Measurements from ENCODE around the gene ANO2. TPM values are rescaled to one million over a fixed set of nuclear protein-coding genes. Genes with fewer than 3 reads are reported as not detected.

The ANO2 gene
- total and polyA plus RNA-seq, 2 experiments from 2014 or later = 2.3 to 4.6 TPM

DNA sequence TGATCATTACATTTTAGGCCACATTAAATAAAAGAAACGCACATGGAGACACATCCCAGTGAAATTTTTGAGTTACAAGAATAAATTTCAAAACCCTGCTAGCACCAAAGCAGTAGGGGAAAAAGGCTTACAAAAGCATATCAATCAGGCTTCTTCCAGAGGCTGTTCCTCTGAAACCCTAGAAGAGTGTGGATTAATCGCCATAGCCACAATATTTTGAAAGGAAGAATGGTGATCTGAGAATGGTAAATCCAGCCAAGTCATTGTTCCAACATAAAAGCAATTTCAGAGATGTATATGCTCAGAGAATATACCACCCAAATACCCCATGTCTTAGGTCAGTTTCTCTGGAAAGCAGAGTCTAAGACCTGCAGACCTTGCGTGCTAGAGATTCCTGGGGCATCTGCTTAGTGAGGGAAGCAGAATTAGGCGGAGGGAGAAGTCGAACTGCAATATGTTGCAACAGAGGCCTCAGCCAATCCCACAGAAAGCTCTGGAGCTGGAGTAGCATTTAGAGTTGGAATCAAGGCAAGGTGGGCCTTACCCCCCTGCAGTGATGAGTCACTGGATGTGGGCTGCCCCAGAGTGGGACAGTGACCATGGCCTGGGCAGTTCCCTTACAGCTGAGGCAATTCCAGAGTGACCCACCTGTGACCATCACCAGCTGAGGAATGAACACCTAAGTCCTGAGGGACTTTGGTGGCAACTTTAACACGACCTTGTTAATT lies 387.9 kb downstream of the ANO2 start:
- Mint-ChIP-seq H3K9me3 (peaks cover 2% of the 10 kb centered on the region; the same call in 1 of the 3 replicates), H3K4me3 (no peak overlapping the region), H3K27me3 (ENCODE audit: insufficient read depth, low read depth, poor library complexity) (peaks cover 2% of the 10 kb centered on the region), H3K36me3 (ENCODE audit: low read depth) (peaks cover 2% of the 10 kb centered on the region; the same call in 1 of the 3 replicates), H3K27ac (no peak overlapping the region), H3K4me1 (peaks cover 17% of the 10 kb centered on the region)
- Histone ChIP-seq H3K4me1 (ENCODE audit: insufficient read depth) (peaks cover 9% of the 10 kb centered on the region), H3K27ac (ENCODE audit: low read depth) (no peak overlapping the region), H3K4me3 (no peak overlapping the region), H4K20me1 (replicated peaks; ENCODE audit: insufficient read depth) (no peaks in the 10 kb centered on the region), H2AFZ (no peak overlapping the region), H3K79me2 (replicated peaks; ENCODE audit: insufficient read depth) (no peaks in the 10 kb centered on the region), H3K27me3 (ENCODE audit: insufficient read depth) (no peaks in the 10 kb centered on the region), H3F3A (replicated peaks; ENCODE audit: low read depth) (no peaks in the 10 kb centered on the region), H3K36me3 (ENCODE audit: insufficient read depth) (no peaks in the 10 kb centered on the region), H3K9me2 (ENCODE audit: insufficient read depth) (no peaks in the 10 kb centered on the region; the same call in 1 of the 2 replicates), H3K4me2 (no peak overlapping the region)
- TF ChIP-seq ZNF114 (CRISPR knock-in tag; IDR thresholded peaks at IDR 0.05) (no peak), ZNF331 (CRISPR knock-in tag; IDR thresholded peaks at IDR 0.05; ENCODE audit: low read depth) (no peak), CREB1 (CRISPR knock-in tag; IDR thresholded peaks at IDR 0.05; ENCODE audit: low read depth) (no peak), NANOG (IDR thresholded peaks at IDR 0.05; ENCODE audit: borderline replicate concordance) (no peak), POLR2AphosphoS5 (IDR thresholded peaks at IDR 0.05; ENCODE audit: low read depth) (no peak), JUNB (IDR thresholded peaks at IDR 0.05; ENCODE audit: unreplicated experiment) (no peak), EZH2 (IDR thresholded peaks at IDR 0.05; ENCODE audit: low read depth, unreplicated experiment) (no peak), STAT1 (IDR thresholded peaks at IDR 0.05; ENCODE audit: unreplicated experiment) (no peak), EZH2phosphoT487 (IDR thresholded peaks at IDR 0.05; ENCODE audit: unreplicated experiment) (no peak)
- TF ChIP-seq, protein P1, sequence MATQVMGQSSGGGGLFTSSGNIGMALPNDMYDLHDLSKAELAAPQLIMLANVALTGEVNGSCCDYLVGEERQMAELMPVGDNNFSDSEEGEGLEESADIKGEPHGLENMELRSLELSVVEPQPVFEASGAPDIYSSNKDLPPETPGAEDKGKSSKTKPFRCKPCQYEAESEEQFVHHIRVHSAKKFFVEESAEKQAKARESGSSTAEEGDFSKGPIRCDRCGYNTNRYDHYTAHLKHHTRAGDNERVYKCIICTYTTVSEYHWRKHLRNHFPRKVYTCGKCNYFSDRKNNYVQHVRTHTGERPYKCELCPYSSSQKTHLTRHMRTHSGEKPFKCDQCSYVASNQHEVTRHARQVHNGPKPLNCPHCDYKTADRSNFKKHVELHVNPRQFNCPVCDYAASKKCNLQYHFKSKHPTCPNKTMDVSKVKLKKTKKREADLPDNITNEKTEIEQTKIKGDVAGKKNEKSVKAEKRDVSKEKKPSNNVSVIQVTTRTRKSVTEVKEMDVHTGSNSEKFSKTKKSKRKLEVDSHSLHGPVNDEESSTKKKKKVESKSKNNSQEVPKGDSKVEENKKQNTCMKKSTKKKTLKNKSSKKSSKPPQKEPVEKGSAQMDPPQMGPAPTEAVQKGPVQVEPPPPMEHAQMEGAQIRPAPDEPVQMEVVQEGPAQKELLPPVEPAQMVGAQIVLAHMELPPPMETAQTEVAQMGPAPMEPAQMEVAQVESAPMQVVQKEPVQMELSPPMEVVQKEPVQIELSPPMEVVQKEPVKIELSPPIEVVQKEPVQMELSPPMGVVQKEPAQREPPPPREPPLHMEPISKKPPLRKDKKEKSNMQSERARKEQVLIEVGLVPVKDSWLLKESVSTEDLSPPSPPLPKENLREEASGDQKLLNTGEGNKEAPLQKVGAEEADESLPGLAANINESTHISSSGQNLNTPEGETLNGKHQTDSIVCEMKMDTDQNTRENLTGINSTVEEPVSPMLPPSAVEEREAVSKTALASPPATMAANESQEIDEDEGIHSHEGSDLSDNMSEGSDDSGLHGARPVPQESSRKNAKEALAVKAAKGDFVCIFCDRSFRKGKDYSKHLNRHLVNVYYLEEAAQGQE (IDR thresholded peaks at IDR 0.05; ENCODE audit: unreplicated experiment) = no peak
- TF ChIP-seq, protein P2, sequence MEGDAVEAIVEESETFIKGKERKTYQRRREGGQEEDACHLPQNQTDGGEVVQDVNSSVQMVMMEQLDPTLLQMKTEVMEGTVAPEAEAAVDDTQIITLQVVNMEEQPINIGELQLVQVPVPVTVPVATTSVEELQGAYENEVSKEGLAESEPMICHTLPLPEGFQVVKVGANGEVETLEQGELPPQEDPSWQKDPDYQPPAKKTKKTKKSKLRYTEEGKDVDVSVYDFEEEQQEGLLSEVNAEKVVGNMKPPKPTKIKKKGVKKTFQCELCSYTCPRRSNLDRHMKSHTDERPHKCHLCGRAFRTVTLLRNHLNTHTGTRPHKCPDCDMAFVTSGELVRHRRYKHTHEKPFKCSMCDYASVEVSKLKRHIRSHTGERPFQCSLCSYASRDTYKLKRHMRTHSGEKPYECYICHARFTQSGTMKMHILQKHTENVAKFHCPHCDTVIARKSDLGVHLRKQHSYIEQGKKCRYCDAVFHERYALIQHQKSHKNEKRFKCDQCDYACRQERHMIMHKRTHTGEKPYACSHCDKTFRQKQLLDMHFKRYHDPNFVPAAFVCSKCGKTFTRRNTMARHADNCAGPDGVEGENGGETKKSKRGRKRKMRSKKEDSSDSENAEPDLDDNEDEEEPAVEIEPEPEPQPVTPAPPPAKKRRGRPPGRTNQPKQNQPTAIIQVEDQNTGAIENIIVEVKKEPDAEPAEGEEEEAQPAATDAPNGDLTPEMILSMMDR (conservative IDR thresholded peaks at IDR 0.05; ENCODE audit: low read depth in 2 of 2) = no peak
- TF ChIP-seq, protein P3, sequence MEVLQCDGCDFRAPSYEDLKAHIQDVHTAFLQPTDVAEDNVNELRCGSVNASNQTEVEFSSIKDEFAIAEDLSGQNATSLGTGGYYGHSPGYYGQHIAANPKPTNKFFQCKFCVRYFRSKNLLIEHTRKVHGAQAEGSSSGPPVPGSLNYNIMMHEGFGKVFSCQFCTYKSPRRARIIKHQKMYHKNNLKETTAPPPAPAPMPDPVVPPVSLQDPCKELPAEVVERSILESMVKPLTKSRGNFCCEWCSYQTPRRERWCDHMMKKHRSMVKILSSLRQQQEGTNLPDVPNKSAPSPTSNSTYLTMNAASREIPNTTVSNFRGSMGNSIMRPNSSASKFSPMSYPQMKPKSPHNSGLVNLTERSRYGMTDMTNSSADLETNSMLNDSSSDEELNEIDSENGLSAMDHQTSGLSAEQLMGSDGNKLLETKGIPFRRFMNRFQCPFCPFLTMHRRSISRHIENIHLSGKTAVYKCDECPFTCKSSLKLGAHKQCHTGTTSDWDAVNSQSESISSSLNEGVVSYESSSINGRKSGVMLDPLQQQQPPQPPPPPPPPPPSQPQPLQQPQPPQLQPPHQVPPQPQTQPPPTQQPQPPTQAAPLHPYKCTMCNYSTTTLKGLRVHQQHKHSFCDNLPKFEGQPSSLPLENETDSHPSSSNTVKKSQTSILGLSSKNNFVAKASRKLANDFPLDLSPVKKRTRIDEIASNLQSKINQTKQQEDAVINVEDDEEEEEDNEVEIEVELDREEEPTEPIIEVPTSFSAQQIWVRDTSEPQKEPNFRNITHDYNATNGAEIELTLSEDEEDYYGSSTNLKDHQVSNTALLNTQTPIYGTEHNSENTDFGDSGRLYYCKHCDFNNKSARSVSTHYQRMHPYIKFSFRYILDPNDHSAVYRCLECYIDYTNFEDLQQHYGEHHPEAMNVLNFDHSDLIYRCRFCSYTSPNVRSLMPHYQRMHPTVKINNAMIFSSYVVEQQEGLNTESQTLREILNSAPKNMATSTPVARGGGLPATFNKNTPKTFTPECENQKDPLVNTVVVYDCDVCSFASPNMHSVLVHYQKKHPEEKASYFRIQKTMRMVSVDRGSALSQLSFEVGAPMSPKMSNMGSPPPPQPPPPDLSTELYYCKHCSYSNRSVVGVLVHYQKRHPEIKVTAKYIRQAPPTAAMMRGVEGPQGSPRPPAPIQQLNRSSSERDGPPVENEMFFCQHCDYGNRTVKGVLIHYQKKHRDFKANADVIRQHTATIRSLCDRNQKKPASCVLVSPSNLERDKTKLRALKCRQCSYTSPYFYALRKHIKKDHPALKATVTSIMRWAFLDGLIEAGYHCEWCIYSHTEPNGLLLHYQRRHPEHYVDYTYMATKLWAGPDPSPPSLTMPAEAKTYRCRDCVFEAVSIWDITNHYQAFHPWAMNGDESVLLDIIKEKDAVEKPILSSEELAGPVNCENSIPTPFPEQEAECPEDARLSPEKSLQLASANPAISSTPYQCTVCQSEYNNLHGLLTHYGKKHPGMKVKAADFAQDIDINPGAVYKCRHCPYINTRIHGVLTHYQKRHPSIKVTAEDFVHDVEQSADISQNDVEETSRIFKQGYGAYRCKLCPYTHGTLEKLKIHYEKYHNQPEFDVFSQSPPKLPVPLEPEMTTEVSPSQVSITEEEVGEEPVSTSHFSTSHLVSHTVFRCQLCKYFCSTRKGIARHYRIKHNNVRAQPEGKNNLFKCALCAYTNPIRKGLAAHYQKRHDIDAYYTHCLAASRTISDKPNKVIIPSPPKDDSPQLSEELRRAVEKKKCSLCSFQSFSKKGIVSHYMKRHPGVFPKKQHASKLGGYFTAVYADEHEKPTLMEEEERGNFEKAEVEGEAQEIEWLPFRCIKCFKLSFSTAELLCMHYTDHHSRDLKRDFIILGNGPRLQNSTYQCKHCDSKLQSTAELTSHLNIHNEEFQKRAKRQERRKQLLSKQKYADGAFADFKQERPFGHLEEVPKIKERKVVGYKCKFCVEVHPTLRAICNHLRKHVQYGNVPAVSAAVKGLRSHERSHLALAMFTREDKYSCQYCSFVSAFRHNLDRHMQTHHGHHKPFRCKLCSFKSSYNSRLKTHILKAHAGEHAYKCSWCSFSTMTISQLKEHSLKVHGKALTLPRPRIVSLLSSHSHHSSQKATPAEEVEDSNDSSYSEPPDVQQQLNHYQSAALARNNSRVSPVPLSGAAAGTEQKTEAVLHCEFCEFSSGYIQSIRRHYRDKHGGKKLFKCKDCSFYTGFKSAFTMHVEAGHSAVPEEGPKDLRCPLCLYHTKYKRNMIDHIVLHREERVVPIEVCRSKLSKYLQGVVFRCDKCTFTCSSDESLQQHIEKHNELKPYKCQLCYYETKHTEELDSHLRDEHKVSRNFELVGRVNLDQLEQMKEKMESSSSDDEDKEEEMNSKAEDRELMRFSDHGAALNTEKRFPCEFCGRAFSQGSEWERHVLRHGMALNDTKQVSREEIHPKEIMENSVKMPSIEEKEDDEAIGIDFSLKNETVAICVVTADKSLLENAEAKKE (CRISPR knock-in tag; IDR thresholded peaks at IDR 0.05) = no peak
- TF ChIP-seq, protein P4, sequence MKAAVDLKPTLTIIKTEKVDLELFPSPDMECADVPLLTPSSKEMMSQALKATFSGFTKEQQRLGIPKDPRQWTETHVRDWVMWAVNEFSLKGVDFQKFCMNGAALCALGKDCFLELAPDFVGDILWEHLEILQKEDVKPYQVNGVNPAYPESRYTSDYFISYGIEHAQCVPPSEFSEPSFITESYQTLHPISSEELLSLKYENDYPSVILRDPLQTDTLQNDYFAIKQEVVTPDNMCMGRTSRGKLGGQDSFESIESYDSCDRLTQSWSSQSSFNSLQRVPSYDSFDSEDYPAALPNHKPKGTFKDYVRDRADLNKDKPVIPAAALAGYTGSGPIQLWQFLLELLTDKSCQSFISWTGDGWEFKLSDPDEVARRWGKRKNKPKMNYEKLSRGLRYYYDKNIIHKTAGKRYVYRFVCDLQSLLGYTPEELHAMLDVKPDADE (IDR thresholded peaks at IDR 0.05) = no peak
- DNase-seq (ENCODE audit: low spot score) (no peak), ATAC-seq (no peak)

All from GM23338 (cell line).